ENCODE results near the gene CD3E.

GRCh38 chr11:118312328-118312727 is 7.8 kb downstream of the CD3E start:
- no peak for TF ChIP-seq EZH2 (IDR thresholded peaks at IDR 0.05; ENCODE audit: insufficient read depth, poor library complexity, severe bottlenecking)
- TF ChIP-seq EZH2phosphoT487 (IDR thresholded peaks at IDR 0.05; ENCODE audit: insufficient read depth, low read depth), result no peak
